ENCODE data around the gene PRRT1.
A peak's percentile ranks its signal among the peaks of the same experiment; 100 is the strongest.
"Not testable (repeated sequence)": the region's sequence is repeated elsewhere in the genome, so short reads cannot be mapped to it uniquely, and the experiment has no call there.

PRRT1 gene

DNA sequence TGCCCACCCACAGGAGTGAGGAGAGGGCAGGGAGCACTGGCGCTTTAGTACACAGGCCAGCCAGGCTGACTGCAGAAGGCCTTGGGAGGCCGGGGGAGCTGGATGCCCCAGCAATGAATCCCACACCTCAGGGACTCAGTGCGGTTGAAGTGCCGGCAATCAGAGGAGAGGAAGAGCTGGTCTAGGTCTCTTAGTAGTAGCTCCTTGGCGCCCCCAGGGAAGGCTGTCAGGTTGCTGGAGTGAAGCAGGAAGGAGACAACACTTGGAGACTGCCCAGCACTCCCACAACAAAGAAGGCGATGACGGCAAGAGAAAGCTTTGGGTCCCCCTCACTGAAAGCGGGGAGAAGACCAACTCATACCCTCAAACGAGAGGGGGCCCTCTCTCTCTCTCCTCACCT is 34.3 kb downstream of the PRRT1 start:
- no peak for DNase-seq

DNA sequence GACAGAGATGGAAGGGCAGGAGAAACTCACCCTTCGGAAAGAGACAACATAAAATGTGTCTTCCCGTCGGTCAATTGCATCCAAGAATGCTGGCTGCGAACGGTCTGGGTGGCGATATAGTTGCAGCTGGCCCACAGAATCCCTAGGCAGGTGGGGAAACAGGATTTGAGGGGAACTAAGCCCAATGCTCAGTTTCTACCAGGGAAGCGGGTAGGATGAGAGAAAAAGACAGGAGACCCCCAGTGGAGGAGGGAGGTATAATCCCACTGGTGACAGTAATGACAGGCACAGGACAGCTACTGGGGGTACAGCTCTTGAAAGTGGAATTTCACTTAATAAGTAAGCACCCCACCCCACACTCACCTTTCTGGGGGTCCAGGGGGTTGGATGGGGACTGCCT is 35.1 kb downstream of the PRRT1 start:
- no peak for DNase-seq

DNA sequence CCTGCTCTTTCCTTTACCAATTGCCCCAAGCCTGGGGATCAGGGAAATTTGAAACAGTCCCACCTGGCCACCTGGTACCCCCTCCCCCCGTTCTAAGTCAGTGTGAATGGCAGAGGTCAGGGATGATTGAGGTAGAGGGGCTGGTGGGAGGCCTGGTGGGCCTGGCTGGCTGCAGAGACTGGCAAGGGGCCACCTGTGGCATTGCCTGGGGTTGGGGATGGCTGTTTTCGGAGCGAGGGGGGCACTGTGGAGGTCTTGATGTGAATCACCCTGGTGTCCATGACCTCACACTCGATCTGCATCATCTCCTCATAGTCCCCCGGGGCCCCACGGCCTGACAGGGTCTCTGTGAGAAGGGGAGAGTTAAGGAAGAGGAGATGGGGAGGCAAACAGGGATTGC is 36.1 kb downstream of the PRRT1 start:
- DNase-seq: no peak

DNA sequence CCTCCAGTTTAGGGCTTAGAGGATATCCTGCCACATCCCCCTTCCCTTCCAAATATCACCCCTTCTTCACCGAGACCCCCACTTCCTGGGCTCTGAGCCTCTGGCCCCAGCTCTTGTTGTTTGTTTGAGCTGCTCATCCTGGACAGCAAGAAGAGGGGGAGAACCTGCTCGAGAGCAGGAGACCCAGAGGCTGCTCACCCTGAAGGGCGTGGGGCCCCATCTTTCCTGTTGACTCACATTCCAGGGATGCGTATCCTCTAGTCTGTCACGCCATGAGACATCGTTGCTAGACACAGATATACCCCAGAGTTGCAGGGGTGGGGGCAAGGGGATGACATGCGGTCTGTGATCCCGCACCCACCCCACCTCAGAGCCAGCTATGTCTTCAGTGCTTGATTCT is 36.9 kb downstream of the PRRT1 start:
- DNase-seq: no peak

DNA sequence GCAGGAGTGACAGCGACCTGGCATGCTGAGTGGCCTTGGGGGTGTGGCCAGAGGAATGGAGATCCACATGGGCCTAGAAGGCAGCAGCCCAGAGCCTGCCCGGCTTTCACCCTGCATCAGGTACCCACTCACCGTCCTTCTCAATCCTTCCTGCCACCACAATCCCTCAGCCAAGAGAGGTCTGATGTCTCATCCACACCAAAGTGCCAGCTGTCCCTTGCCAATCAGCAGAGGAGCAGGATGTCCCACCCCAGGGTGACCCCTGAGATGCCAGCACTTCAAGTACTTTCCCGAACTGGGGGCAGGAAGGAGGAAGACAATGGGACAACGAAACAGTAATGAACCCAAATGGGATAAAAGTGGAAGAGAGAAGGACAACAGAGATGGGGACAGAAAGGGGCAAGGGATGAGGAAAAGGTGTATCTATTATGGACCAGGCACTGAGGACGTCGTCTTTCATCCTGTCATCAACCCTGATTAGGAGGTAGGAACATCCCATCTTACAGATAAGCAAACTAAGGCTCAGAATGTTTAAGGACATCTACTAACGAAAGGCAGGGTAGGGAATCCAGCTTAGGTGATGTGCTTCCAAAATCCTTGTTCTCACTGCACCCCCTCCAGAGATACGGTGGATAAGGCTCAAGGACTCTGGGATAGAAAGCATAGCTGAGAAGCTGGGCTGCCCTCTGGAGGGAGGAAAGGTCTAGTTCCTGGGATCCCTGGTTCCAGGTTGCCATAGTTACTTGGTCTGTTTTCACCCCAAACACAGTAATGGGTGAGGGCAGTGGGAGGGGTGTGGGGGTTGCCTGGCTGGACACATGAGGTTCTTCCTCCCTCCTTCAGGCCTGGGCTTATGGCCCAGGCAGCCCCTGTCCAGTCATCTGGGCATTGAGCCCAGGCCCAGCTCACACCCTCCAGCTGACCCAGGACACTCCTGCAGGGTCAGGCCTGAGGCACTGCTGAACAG is 38.1 kb downstream of the PRRT1 start:
- DNase-seq: peak; percentile 33 to 70

DNA sequence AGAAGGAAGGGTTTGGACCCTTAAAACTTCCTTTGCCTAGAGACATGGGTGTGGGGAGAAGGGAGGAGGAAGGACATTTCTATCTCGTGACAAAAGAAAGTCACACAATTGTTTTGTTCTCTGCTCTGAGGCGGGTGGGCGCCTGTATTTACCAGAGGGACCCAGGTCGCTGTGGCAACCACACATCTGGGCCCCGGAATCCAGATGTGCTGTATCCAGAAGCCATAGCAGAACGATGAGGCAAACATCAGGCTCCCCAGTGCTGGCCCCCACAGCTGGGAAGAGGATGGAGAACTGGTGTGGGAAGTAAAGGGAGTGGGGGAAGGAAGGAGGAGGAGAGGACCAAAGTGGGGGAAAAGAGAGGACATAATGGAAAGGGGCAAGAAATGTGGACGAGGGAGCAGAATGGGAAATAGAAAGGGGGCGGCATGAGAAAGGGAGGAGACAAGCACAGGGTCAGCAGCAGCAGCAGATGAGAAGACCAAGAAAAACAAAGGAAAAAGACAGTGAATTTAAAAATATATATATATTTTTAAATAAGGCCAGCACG is 39.2 kb downstream of the PRRT1 start:
- no peak for DNase-seq

DNA sequence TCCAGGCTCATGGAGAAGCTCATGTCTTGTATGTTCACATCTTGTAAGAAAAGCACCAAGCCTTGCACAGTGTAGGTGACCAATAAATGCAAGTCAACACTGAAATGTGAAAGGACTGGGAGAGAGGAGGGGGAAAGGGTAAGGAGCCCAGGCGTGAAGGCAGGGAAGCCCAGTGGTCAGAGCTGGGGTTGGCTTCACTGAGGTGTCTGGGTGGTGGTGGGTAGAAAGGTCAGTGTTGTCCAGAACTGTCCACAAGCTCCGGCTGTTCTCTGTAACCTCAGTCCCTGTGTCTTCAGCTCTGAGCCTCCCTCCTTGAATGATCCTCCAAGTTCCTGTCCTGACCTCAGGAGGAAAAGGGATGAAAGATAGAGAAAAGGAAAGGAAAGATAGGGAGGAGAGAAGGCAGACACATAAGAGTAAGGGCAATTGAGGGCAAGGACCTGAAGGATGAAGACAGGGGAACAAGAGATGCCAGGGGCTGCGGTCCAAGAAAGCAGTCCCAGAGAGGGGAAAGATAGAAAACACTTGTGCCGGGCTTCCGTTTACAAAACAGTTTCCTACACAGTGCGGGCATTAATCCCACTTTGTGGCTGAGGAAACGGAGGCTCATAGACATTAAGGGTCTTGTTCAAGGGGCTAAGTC is 40.2 kb downstream of the PRRT1 start:
- DNase-seq: no peak

DNA sequence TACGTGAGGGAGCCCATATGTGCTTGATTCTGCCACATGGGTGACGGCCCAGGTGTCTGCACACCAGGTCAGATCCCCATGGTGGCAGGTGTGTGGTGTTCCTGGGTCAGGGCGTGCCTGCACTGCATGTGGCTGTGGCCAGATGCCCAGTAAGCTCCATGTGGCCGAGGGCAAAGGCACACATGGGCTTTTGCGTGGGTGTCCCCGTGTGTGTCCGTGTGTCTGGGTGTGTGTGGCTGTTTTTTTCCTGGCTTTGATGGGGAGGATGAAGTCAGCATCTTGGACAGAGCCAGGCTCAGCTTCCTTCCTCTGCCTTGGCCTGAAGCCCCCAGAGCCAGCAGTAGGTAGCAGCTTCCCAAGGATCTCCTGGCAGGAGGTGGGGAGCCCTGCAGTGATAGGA is 41.1 kb downstream of the PRRT1 start:
- DNase-seq: no peak

DNA sequence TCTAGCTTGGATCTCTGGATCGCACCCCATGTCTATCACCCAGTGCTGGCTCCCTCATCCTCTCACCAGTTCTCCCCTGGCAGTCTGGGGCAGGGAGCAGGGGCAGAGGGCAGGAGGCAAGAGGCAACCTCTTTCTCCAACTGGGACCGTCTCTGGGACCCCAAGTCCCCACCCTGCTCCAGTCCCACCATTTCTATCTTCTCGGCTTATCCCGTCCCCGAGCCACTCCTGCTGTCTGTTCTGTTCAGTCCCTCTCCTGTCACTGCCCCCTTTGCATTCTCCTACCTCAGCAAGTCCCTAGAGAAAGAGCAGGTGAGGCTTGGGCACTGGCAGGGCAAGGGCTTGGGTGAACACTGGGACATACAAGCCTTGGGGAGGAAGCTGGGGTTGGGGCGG is 42.0 kb downstream of the PRRT1 start:
- no peak for DNase-seq

DNA sequence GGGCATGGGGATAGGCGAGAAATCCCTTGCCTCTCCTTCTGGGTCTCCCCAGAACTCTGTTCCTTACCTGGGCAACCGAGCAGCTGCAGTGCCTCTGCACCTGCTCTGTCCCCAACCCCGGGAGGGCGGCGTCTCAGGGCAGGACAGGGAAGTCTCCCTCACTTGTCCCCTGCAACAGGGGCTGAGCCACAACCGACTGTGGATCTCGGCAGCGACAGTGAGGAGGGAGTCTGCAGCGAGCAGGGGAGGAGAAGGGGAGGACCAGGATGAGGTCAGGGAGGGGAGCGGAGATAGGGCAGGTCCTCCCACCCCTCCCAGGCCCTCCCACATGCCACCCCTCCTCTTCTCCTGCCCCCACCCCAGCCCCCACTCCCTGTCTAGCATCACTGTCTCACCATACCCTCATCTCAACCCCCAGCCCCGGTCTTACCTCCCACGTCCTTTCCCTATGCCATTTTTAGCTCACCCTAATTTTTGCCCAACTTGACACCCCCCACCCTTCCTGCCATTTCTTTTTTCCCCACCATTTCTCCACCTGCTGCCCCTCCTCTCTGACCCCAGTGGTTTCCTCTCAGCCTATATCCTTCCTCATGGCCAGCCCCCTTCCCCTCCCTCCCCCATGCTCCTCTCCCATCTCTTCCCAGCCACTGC is 42.5 kb downstream of the PRRT1 start, which contains the start of gene TNXB:
Gene TNXB (minus strand): TSS at position 225 of the 651 bp plus-strand sequence. CDS start 11,140 bp downstream, outside the sequence.
- no peak for DNase-seq

DNA sequence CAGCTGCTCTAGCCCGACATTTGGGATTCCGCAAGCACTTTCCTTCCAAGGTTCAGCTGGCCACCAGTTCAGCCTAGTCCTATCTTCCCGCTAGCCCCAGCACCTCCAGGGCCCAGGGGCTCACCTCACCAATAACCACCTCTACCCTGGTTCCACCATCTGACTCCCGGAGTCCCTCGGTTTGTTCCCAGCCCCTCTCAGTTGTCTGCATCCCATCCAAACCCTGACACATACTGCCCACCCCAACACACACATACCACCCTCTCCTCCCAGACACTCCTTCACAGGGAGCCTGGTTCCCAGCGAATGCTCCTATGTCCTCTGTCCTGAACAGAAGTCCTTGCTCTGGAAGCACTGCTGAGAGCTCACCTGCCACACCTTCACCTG is 43.0 kb downstream of the PRRT1 start:
- no peak for DNase-seq

DNA sequence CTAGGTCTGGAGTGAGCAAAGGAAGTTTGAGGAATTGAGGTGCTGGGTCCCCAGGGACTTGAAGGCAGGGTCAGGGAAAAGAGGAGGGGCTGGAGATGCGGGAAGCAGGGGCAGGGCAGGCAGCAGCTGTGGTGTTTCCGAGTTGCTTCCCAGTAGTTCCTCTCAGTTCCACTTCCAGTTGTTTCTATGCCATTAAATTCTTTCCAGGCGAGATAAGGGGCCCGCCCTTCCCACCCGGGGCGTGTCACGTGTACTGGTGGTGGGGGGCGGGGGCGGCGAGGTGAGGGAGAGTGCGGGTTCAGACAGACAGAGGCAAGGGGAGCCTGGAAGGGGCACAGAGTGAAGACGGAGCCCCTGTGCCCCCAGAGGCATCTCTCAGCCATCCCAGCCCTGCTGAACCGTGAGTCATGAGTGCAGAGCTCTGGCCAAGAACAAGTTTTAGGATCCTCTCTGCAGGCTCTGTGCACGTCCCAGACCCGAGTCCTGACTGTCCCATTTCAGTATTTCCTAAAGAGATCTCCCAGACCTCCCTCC is 43.6 kb downstream of the PRRT1 start:
- DNase-seq: no peak

DNA sequence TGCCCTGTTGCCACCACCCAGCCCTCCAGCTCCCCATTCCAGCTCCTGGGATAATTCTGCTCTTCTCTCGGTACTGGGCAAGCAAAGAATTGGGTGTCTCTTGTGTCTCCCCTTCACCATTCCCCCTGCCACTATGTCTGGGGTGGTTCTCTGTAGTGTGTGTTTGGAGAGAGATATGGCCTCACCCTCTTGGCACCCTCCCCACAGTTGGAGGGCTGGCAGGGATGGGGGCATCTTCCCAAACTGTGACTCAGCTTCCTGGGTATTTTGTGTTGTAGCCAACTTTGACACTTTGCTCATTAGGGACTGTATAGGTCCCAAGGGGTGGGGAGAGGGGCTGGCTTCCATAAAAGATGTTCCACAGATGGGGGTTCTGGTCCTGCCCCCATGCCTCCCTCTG is 44.3 kb downstream of the PRRT1 start:
- no peak for DNase-seq

DNA sequence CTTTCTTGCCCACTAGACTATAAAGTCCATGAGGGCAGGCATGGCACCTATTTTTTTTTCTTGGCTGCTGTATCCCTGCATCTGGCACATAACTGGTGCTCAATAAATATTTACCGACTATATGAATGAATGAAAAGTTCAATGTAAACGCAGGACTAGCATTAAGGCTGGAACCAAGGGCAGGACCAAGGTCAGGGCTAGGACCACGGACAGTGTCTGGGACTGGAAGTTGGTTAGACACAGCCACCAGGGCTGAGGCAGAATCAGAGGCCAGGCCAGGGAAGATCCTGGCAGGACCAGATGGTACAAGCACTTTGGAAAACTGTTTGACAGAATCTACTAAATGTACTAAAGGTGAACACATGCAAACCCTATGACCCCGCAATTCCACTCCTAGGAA is 46.3 kb downstream of the PRRT1 start:
- DNase-seq: peak in 1 of 2 donors; percentile 45

DNA sequence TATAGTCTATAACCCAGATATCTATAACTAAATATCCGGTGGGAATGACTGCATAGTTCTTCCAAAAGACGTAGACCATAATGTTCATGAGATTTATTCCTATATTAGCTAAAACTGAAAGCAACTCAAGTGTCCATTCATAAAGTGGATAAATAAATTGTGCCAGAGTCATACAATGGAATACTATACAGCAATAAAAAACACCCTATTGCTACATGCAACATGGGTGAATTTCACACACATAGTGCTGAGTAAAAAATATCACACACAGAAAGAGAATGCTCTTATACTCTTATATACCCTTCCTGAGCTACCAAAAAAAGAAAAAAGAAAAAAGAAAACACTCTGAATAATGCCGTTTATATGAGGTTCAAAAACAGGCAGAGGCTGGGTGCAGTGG is 49.5 kb downstream of the PRRT1 start:
- no peak for DNase-seq

DNA sequence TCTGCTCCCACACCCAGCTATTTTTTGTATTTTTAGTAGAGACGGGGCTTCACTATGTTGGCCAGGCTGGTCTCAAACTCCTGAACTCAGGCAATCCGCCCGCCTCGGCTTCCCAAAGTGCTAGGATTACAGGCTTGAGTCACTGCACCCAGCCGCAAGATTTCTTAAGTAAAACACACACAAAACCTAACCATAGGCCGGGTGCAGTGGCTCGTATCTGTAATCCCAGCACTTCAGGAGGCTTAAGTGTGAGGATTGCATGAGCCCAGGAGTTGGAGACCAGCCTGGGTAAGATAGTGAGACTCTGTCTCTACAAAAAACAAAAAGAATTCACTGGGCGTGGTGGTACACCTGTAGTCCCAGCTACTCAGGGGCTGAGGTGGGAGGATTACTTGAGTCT is 51.5 kb downstream of the PRRT1 start:
- not testable (repeated sequence) for DNase-seq

Measured in inflammatory macrophage (primary cell).